ENCODE data around the gene HLA-DMB.

HLA-DMB gene

DNA sequence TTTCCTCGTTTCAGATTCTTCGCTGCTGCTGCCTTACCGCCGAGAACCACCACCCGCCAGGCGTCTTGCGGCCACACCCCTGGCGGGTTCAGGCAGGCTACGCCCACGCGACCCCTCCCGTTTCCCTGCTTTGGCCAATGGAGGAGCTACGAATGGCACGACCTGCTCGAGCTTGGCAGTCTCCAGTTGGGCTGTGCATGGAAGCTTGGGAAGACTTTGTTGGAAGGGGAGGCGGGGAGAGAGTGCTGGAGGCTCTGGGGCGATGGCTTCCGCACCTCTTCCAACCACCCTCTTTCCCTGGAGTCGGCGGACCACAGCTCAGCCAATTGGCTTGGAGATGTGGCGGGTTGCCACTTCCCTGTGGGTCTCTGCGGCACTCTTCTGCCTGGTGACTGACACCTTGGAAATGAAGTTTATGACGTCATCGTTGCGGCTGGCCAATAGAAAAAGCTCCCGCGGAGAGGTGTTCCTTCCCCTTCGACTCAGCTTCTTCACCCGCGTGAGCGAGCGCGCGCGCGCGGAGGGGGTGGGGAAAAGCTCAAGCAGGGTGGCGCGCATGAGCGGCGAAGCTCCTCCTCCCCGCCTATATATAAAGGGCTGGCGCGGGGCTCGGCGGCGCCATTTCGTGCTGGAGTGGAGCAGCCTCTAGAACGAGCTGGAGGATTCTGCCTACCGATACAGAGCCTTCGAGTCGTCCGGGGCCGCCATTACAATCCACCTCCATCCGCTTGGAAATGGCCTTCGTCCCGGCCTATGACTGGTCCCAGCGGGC is 30.9 kb upstream of the HLA-DMB start:
- peak; percentile 99 for DNase-seq

GRCh38 chr6:32971242-32971580 is 30.4 kb upstream of the HLA-DMB start:
- DNase-seq, result no peak

DNA sequence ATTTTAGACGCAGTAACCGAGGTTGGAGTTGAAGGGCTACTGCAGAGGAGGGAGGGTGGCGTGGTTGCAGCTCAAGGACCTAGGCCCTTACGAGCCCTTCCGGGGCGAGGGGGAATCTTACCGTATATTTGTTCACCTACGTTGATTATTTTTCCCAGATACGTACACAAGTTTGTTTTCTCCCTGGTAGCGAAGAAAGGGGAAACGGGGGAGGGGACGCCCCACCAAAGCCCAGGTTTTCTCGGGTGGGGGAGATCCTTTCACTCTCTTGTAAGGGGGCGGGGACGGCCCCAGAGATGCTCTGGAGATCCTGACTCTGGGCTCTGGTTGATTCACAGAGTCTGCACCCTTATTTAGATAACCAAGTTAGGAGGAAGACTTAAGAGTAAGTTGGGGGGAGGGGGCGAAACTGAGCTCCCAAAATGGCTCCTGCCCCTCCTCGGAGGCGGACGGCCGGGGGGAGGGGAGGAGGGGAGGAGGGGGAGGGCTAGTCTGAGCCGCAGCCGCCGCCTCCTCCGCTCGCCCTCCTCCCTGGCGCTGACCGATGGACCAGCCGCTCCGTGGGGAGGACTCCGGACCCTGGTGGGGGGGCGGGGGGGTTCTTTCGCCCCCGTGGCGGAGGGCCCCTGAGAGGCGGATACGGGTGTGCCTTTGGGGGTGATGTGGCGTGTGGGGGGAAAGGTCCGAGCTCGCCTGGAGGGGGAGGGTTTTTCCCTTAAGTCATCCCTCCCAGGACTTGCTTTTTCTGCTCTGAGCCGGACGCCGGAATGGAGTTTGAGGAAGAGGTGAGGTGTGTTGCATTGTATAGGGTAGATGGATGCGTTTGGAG is 29.8 kb upstream of the HLA-DMB start:
- DNase-seq, result peak; percentile 76

DNA sequence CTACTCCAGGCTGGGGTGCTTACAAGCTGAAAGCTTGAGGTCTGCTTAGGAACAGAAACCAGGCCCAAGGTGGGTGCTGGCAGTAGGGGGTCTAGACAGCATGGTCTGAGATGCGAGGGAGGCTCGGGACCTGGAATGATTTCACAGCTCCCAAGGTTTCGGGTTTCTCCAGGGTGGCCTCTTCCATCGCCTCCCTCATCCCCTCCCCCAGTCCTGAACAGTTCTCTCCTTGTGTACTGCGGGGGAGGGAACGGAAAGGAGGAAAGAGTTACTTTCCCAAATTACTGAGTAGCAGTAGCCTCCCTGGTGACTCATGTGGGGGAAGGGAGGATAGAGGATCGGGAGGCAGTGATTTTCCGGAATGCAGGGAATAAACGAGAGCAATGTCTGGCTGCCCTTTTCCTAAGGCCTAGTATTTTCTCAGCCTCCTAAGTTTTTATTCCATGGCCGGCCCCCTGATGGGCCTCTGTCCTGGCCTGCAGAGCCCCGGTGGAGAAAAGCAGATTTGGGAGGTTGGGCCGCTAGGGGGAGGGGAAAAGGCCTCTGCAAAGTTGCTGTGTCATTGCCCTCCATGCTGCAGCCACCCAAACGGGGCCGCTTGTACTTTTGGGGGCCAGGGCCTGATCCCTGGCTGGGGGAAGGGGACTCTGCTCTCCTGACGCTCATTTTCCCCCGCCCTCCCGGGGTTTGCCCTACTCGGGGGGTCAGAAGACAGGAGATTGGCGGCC is 29.0 kb upstream of the HLA-DMB start:
- peak; percentile 82 for DNase-seq

DNA sequence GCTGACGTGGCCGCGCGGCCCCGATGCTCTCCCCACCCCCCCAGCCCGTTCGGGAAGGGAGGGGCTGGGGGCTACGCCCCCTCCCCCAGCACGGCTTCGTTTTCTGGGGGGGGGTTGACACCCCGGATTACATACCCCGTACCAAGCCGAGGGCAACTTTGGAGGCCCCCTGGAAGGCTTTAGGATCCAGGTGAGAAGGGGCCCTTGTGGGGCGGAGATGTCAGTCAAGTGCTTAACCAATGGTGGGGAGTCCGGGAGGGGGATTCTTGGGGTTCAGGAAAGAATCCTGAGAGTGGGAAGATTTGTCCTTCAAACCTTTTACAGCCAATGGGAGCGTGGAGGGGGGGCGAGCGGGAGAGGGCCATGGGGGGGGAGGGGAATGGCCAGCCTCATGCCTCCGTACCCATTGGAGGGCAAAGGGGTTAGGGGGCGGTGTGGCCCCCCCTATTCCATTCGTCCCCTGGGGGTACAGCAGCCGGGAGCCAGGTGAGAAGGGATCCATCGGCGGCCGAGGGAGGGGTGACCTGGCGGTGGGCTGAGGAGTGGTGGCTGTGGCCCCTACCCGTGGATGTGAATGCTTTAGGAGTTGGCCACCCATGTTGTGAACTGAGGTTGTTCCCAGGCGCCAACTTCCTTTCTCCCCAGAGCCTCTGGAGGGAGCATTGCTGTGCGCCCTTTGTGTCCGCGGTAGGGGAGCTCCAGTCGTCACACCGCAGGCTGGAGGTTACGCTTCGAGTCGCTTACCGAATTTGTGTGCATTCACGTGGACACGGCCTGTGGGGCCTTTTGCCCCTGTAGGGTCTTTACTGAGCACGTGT is 28.2 kb upstream of the HLA-DMB start:
- DNase-seq, result peak; percentile 94

DNA sequence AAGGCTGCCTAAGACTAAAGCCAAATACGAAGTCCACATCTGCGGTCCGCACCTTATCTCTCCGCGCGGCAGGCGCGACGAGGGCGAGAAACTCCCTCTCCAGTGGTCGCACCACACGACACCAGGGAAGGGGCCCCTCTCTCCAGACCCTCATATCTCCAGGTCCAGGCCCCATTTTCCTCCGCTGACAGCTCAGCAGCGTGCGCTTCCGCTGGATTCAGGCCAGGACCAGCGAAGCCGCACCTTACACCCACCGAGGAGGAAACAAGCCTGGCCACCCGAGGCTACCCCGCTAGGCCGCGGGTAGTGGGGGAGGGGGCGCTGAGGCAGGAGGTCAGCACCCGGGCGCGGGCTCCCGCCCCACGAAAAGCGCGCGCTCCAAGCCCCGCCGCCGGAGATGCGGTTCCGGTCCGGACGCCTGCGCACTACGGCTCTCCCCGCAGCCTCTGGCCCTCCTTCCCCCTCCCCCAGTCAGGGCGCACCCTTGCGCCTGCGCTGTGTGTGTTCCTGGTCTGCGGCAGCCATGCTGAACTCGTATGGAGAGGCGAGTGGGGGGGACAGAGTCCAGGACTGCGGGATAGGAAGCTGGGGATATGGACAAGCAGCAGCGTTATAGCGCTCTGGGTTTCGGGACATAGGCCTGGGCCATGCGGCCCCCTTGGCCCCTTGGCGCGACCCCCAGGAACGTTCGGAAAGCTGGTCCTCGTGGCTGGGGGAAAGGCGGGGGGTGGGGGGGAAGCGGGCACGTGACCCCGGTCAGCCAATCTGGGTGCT is 27.5 kb upstream of the HLA-DMB start, which contains the start of gene BRD2:
Gene BRD2, plus strand, starts transcription at position 502 of the 774 bp plus-strand sequence. CDS start 4,305 bp downstream, outside the sequence.
- DNase-seq, result peak; percentile 94

DNA sequence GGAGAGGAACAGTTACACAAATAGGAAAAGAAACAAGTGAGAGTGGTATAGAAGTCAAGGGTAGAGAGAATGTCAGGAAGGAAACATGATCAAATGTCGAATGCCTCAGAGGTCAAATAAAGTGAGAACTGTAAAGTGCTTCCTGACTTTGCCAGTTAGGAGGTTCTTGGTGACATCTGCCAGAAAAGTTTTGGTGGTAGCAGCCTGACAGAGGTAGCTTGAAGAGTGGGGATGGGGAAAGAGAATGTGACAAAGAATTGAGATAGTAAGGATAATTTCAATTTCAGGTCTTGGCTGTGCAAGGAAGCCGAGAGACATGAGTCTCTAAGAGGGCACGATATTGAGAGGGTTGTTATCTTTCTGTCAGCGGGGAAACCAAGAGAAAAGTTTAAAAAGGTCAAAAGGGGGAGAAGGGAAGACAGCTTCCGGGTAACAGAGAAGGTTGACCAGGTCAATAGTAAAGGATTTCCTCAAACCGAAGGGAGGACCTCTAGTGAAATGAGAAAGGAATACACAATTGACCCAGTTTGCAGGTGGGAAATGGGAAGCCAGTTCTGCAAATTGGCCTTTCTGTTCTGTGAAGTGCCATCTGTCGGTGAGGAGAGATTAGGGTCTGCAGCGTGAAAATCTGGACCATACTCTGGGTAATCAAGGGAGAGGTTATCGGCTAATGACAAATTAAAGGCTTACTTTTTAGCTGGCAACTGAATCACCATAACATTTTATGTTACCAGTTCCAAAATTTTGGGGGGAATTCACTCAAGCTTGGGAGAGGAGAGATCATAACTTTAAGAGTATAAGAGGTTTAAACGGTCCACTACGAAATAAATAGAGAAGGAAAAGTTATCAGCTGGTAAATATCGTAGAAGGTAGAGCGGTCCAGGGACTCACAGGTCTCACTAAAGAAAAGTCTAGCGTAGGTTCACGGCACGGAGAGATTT is 26.6 kb upstream of the HLA-DMB start:
- no peak for DNase-seq

- DNase-seq, result no peak
Observed at GRCh38 chr6:32964776-32965175, 23.9 kb upstream of the HLA-DMB start.

- no peak for DNase-seq
Observed at GRCh38 chr6:32963866-32964265, 23.0 kb upstream of the HLA-DMB start.

DNA sequence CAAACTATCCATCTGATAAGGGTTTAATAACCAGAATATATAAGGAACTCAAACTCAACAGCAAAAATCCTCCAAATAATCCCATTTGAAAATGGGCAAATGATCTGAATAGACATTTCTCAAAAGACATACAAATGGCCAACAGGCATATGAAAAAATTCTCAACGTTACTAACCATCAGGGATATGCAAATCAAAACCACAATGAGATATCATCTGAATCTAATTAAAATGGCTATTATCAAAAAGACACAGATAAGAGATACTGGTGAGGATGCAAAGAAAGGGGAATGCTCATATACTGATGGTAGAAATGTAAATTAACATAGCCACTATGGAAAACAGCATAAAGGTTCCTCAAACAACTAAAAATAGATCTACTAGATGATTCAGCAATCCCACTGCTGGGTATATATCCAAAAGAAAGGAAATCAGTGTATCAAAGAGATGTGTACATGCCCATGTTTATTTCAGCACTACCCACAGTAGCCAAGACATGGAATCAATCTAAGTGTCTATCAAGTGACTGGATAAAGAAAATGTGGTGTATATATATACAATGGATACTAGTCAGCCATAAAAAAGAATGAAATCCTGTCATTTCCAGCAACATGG is 21.5 kb upstream of the HLA-DMB start:
- DNase-seq, result no peak

- no peak for DNase-seq
Observed at GRCh38 chr6:32960563-32960962, 19.7 kb upstream of the HLA-DMB start.

- DNase-seq, result no peak
Observed at GRCh38 chr6:32956176-32956575, 15.3 kb upstream of the HLA-DMB start.

DNA sequence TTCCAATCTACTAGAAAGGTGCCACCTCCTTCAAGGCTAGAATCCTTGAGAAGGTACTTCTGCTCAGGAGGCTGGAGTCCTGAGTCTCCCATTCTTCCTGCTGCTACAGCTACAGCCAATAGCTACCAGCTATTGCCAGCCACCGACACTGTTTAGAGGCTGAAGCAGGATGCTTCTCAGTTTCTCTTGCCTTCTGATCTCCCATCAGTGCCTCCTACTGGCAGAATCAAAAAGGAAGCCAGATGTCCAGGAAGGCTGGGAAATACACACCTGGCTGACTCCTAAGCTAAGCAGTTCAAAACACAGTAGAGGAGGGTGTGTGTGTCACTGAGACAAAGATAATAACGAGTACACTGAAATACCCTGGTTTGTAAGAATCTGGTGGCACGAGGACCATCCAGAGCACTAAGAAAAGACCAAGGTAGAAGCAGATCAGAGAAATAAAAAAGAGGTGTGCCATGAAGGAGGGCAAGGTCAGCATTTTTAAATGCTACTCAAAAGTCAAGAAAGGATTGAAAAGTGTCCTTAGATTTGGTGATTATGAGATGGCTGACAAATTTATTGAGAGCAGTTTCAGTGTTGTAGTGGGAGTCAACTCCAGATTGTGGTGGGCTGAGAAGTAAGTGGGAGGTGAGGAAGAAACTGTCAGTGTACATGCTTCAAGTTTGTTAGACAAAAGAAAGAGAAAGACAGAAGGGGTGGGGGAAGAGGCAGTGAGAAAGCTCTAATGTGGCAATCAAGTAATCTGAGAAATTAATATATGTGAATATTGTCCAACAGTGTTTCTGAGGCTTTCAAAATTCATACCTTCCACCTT is 14.4 kb upstream of the HLA-DMB start:
- DNase-seq, result no peak

- DNase-seq, result no peak
Observed at GRCh38 chr6:32954267-32954666, 13.4 kb upstream of the HLA-DMB start.

- DNase-seq, result no peak
Observed at GRCh38 chr6:32953775-32954174, 12.9 kb upstream of the HLA-DMB start.

DNA sequence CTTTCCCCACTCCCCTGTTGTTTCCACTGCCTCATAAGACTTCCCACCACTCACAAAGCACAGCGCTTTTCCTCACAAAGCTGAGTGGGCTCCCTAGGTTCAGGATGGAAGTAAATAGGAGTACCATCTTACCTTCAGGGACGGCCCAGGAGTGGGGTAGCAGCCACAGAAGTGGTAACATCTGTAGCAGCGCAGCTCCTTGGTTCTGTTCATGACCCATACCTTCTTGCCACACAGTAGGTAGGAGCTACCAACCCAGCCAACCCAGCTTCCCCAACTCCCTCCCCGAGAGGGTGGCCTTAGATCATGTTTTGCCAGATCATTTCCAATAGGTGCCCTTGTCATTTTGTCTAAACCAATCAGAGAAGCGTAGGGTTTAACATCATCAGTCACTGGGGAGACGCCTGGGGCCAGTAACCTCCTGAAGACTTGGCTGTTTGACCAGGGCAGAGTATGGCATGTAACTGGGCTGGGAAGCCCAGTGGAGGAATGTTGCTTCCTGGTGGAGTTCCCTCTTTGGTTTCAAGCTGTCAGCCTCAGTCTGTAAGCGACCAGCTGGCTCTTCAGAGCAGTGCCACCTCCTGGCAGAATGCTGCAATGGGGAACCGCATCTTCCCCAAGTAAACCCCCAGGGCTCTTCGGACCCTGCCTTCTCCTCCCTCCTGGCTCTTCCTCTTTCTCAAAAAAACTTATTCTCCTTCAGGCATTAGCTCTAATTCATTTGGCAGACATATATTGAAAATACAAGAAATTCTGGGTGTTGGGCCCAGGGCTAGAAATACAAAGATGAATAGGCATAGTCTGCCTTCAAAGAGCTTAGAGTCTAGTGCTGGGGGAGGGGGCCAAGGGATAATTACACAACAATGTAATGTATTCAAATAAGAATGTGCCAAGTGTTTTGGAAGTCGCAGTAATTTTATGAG is 12.2 kb upstream of the HLA-DMB start, which contains the start of gene HLA-DMA:
Gene HLA-DMA, minus strand, starts transcription at position 281 of the 923 bp plus-strand sequence. Its CDS starts 61 bp downstream, at position 220.
- no peak for DNase-seq

- DNase-seq, result no peak
Observed at GRCh38 chr6:32950449-32950848, 9.6 kb upstream of the HLA-DMB start.

DNA sequence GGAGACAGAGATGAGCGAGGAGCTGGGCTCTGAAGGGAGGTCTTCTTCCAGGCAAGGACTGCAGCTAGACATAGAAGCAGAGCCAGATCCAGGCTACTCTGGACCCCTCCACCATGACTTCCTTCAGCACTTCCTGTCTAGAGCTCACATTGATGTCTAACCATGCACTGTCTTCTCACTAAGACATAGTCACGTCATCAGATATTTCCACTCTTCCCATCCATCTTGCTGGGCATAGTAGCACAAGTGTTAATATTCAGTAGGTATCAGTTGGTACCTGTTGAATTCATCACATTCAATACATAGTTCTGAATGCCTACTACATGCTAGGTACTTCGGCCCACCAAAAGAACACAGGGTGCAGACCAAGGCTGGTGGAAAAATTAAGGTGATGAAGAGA is 9.2 kb upstream of the HLA-DMB start:
- DNase-seq, result no peak

Data from NCI-H2171 (cell line).